OCI-LY1 (cell line): Measurements from ENCODE around the gene TPCN1.

Experiments
- H2AFZ ChIP-seq: fragments of 200-600 bp; sonication (generic), shearing (Covaris generic); 2 replicates; pipeline ENCODE4 v1.6.0; 2014; ENCODE audit warnings: antibody characterized with exemption, mild to moderate bottlenecking, low read length
- H3F3A ChIP-seq: fragments of 200-600 bp; sonication (generic), shearing (Covaris generic); 2 replicates; pipeline ENCODE4 v1.6.0; 2014; ENCODE audit warnings: mild to moderate bottlenecking, antibody characterized with exemption, low read length, moderate library complexity; ENCODE audit not compliant: insufficient read depth
- H3K27ac ChIP-seq: fragments of 200-600 bp; sonication (generic); 2 replicates; pipeline ENCODE4 v1.5.1; 2014; ENCODE audit warnings: low read length, mixed run types, mild to moderate bottlenecking, low read depth; ENCODE audit not compliant: poor library complexity, severe bottlenecking
- H3K27me3 ChIP-seq: fragments of 200-600 bp; sonication (generic); 2 replicates; pipeline ENCODE4 v1.6.0; 2014; ENCODE audit warnings: antibody characterized with exemption, mild to moderate bottlenecking, low read length, moderate library complexity; ENCODE audit not compliant: insufficient read depth
- H3K36me3 ChIP-seq: fragments of 200-600 bp; sonication (generic); 2 replicates; pipeline ENCODE4 v1.6.1; 2014; ENCODE audit warnings: mild to moderate bottlenecking, antibody characterized with exemption, low read length, moderate library complexity, mixed read lengths; ENCODE audit not compliant: insufficient read depth
- H3K4me1 ChIP-seq: fragments of 200-600 bp; sonication (generic); 2 replicates; pipeline ENCODE4 v1.5.1; 2014; ENCODE audit warnings: mild to moderate bottlenecking, low read length, moderate library complexity; ENCODE audit not compliant: insufficient read depth, severe bottlenecking
- H3K4me2 ChIP-seq: fragments of 200-600 bp; sonication (generic), shearing (Covaris generic); 2 replicates; pipeline ENCODE4 v1.6.1; 2014; ENCODE audit warnings: low read length
- H3K4me3 ChIP-seq: fragments of 200-600 bp; sonication (generic); 2 replicates; pipeline ENCODE4 v1.5.1; 2014; ENCODE audit warnings: low read length, low read depth, mild to moderate bottlenecking, mixed read lengths; ENCODE audit not compliant: poor library complexity, severe bottlenecking
- H3K79me2 ChIP-seq: fragments of 200-600 bp; shearing (Covaris generic); 2 replicates; pipeline ENCODE4 v1.6.1; 2016; ENCODE audit warnings: mixed run types, low read length, mixed read lengths; ENCODE audit not compliant: insufficient read depth
- H3K9ac ChIP-seq: fragments of 200-600 bp; sonication (generic), shearing (Covaris generic); 2 replicates; pipeline ENCODE4 v1.6.1; 2014; ENCODE audit warnings: mild to moderate bottlenecking, low read length, mixed read lengths
- H3K9me2 ChIP-seq: fragments of 200-600 bp; sonication (generic), shearing (Covaris generic); 2 replicates; pipeline ENCODE4 v1.6.1; 2014; ENCODE audit warnings: low read depth, mild to moderate bottlenecking, low read length, mixed read lengths
- H3K9me3 ChIP-seq: fragments of 200-600 bp; shearing (Covaris generic); 2 replicates; pipeline ENCODE4 v1.6.1; 2014; ENCODE audit warnings: low read length, mixed read lengths
- H4K20me1 ChIP-seq: fragments of 200-600 bp; sonication (generic), shearing (Covaris generic); 2 replicates; pipeline ENCODE4 v1.6.0; 2016; ENCODE audit warnings: mild to moderate bottlenecking, low read length; ENCODE audit not compliant: insufficient read depth
- EZH2 ChIP-seq: fragments of 200-600 bp; sonication (generic), shearing (Covaris generic); IDR thresholded peaks from 2 replicates; pipeline ENCODE4 v1.8.0; 2017; ENCODE audit warnings: borderline replicate concordance, mixed run types, mild to moderate bottlenecking, antibody characterized with exemption, low read length, moderate library complexity, mixed read lengths
- TF ChIP-seq, protein P1 (sequence below): fragments of 200-600 bp; sonication (generic), shearing (Covaris generic); IDR thresholded peaks from 2 replicates; pipeline ENCODE4 v1.5.1; 2017; ENCODE audit warnings: mild to moderate bottlenecking, antibody characterized with exemption, low read length, moderate library complexity, mixed read lengths

The TPCN1 gene

DNA sequence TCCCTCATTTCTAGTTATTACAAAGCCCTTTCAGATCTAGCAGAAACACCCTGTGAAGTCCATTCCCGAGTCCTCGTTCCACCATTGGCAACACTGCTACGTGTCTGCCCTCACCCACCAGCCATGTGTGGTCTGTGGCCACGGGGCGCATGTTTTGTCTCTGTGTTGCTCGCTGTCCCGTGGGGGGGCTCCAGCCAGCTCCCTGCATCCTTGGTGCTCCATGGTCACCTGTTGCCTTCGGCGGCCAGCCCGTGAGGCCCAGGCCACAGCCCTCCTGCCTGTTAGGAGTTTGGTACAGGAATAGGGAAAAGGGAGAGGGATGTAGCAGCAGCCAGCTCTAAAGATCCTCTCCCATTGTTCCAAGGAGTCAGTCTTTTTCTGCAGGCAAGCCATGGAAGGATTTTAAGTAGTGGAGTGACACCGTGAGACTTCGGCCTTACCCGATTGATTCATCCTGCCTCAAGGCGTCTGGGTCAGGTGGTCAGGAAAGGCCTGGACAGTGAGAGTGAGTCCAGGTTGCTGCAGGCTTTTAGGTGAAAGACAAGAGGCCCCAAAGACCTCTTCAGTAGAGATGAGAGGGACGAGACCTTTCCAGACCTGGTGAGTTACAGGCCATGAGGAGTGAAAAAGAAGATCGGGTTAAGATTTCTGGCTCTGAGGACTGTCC lies 30.3 kb downstream of the TPCN1 start:
- Histone ChIP-seq H3K4me3 (no peak overlapping the region), H3K4me2 (no peak overlapping the region), H3F3A (0 out of 2 replicates have a peak, but pooled peaks cover 3% of the 10 kb centered on the region), H3K27ac (no peak overlapping the region), H3K9me3 (peaks cover 7% of the 10 kb centered on the region; the same call in 1 of the 2 replicates), H4K20me1 (no peaks in the 10 kb centered on the region), H2AFZ (no peak overlapping the region), H3K27me3 (no peaks in the 10 kb centered on the region), H3K9me2 (no peaks in the 10 kb centered on the region), H3K9ac (no peak overlapping the region), H3K79me2 (peaks cover 7% of the 10 kb centered on the region), H3K36me3 (peaks cover 93% of the 10 kb centered on the region), H3K4me1 (no peaks in the 10 kb centered on the region)
- TF ChIP-seq, protein P1, sequence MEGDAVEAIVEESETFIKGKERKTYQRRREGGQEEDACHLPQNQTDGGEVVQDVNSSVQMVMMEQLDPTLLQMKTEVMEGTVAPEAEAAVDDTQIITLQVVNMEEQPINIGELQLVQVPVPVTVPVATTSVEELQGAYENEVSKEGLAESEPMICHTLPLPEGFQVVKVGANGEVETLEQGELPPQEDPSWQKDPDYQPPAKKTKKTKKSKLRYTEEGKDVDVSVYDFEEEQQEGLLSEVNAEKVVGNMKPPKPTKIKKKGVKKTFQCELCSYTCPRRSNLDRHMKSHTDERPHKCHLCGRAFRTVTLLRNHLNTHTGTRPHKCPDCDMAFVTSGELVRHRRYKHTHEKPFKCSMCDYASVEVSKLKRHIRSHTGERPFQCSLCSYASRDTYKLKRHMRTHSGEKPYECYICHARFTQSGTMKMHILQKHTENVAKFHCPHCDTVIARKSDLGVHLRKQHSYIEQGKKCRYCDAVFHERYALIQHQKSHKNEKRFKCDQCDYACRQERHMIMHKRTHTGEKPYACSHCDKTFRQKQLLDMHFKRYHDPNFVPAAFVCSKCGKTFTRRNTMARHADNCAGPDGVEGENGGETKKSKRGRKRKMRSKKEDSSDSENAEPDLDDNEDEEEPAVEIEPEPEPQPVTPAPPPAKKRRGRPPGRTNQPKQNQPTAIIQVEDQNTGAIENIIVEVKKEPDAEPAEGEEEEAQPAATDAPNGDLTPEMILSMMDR = no peak
- no peak for TF ChIP-seq EZH2

DNA sequence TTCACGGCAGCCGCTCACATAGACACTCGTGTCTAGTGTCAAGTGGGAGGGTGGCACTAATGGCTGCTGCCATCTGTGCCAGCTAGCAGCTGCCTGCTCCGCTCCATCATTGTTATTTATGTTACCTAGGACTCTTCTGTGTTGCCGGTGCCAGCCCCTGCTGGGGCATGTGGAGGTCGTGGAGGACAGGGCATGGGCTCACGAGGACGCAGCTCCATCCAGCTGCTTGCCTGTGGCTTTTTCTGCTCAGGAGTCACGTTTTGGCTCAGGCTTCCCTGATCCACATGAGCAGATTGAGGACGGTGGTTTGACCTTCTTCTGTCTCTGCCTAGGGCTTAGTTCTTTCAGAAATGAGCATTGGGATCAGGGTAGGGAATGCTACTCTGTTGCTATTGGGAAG lies 31.2 kb downstream of the TPCN1 start:
- Histone ChIP-seq H3K27ac (no peak overlapping the region), H3K9ac (no peak overlapping the region), H3K4me2 (no peak overlapping the region), H4K20me1 (no peaks in the 10 kb centered on the region), H3K4me1 (no peaks in the 10 kb centered on the region), H3K9me3 (peaks cover 7% of the 10 kb centered on the region; the same call in 1 of the 2 replicates), H3K36me3 (peaks cover 93% of the 10 kb centered on the region), H2AFZ (no peak overlapping the region), H3K9me2 (no peaks in the 10 kb centered on the region), H3F3A (0 out of 2 replicates have a peak, but pooled peaks cover 3% of the 10 kb centered on the region), H3K27me3 (no peaks in the 10 kb centered on the region), H3K79me2 (peaks cover 7% of the 10 kb centered on the region), H3K4me3 (no peak overlapping the region)
- TF ChIP-seq, protein P1 = no peak
- TF ChIP-seq EZH2 = no peak

DNA sequence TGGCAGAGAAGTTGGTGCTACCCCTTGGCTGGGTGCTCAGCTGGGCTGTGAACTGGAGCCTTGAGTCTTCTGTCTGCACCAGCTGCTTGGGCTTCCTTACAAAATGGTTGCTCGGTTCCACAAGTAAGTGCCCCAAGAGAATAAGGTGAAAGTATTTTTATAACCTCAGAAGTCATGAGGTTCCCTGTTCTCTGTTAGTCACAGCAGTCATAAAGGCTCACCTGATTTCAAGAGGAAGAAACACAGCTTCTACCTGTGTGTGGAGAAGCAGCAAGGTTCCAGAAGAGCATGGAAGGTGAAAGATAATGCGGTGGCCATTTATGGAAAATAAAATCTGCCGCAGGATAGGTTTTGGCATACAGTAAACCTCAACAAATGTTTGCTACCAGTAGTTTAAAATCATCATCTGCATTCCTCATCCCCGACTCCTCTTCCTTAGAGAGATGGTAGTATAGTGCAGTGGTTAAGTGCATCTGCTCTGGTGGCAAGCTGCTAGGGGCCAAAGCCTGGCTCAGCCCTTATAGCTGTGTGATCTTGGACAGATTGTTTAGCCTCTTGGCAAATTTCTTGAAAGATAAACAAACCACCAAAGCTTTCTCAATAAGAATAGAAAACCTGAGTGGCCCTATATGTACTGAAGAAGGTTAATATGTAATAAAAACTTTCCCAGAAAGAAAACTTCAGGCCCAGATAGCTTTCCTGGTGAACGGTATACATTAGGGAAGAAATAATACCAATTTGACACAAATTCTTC lies 32.4 kb downstream of the TPCN1 start:
- Histone ChIP-seq H3K36me3 (peaks cover 82% of the 10 kb centered on the region), H4K20me1 (no peaks in the 10 kb centered on the region)
- no peak for TF ChIP-seq EZH2
- TF ChIP-seq, protein P1 = no peak

More for the DNA sequence above, 32.4 kb downstream of the TPCN1 start:
- H3K27me3 ChIP-seq = no peaks in the 10 kb centered on the region
- no peaks in the 10 kb centered on the region for H3K4me1 ChIP-seq
- H3K4me2 ChIP-seq = no peak overlapping the region
- no peak overlapping the region for H3K4me3 ChIP-seq
- H3K9me2 ChIP-seq = no peaks in the 10 kb centered on the region
- H2AFZ ChIP-seq = no peak overlapping the region
- no peak overlapping the region for H3K9ac ChIP-seq
- H3K9me3 ChIP-seq = peaks cover 7% of the 10 kb centered on the region; the same call in 1 of the 2 replicates
- H3K79me2 ChIP-seq = peaks cover 7% of the 10 kb centered on the region; the same call in 1 of the 2 replicates
- 0 out of 2 replicates have a peak, but pooled peaks cover 3% of the 10 kb centered on the region for H3F3A ChIP-seq
- H3K27ac ChIP-seq = no peak overlapping the region
